Cardiac fibroblast (primary cell): ENCODE data around the gene EXOSC9.
A peak's percentile ranks its signal among the peaks of the same experiment; 100 is the strongest.

Experiments
- DNase-seq, 2 donors: peaks; one replicate each; pipeline versions ENCODE4 v3.0.0 to v3.0.0-alpha.2; 2010; ENCODE audit warnings: low read depth in 2 of 2
- H3K4me3 ChIP-seq, 2 donors: replicated peaks in 1 of 2; 1 replicate in 1 of 2; 2 replicates in 1 of 2; pipeline ENCODE4 v1.5.1; 2011; ENCODE audit warnings: low read depth in 2 of 2, low read length in 2 of 2, mild to moderate bottlenecking in 2 of 2, moderate library complexity in 1 of 2
- TF ChIP-seq, protein P1 (sequence below): IDR thresholded peaks from one replicate; pipeline ENCODE4 v1.5.1; 2011; ENCODE audit warnings: low read depth, mild to moderate bottlenecking, low read length, inconsistent platforms

Gene EXOSC9

DNA sequence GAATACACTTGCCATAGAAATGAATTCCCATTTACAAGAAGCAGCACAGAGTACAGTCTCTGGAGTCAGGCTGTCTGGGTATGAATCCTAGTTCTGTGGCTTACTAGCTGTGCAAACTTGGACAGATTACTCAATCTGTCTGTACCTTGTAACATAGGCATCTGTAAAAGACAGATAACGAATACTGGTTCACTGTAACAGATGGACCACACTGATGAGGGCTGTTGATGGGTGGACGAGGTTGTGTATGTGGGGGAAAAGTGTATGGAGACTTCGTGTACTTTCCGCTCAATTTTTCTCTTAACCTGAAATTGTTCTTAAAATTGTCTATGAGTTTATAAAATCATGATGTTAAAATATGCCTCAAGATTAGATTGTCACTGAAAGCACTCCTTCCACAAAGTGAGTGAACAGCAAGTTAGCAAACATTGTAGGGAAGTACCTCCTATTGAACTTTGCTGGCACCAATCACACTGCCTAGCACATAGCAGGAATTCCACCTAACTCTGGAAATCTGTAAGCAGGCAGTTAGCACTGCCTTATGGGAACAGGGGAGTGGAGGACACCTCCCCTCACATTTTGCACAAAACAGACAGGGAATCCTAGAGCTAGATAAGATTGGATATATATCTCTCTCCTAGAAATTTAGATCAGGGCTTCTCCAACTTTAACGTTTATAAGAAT lies 6.5 kb upstream of the EXOSC9 start:
- H3K4me3 ChIP-seq: no peak overlapping the region
- TF ChIP-seq, protein P1, sequence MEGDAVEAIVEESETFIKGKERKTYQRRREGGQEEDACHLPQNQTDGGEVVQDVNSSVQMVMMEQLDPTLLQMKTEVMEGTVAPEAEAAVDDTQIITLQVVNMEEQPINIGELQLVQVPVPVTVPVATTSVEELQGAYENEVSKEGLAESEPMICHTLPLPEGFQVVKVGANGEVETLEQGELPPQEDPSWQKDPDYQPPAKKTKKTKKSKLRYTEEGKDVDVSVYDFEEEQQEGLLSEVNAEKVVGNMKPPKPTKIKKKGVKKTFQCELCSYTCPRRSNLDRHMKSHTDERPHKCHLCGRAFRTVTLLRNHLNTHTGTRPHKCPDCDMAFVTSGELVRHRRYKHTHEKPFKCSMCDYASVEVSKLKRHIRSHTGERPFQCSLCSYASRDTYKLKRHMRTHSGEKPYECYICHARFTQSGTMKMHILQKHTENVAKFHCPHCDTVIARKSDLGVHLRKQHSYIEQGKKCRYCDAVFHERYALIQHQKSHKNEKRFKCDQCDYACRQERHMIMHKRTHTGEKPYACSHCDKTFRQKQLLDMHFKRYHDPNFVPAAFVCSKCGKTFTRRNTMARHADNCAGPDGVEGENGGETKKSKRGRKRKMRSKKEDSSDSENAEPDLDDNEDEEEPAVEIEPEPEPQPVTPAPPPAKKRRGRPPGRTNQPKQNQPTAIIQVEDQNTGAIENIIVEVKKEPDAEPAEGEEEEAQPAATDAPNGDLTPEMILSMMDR: no peak
- DNase-seq: peak in 1 of 2 donors; percentile 57

- no peak for DNase-seq
- TF ChIP-seq, protein P1: no peak
- no peak overlapping the region for H3K4me3 ChIP-seq
Measured at GRCh38 chr4:121796283-121796682, 4.8 kb upstream of the EXOSC9 start.

- DNase-seq: no peak
- H3K4me3 ChIP-seq: no peak overlapping the region
- TF ChIP-seq, protein P1: no peak
Measured at GRCh38 chr4:121799208-121799823, 1.8 kb upstream of the EXOSC9 start.

GRCh38 chr4:121799867-121800501 lies 1.1 kb upstream of the EXOSC9 start:
- no peak for DNase-seq
- no peak overlapping the region for H3K4me3 ChIP-seq
- TF ChIP-seq, protein P1: no peak

DNA sequence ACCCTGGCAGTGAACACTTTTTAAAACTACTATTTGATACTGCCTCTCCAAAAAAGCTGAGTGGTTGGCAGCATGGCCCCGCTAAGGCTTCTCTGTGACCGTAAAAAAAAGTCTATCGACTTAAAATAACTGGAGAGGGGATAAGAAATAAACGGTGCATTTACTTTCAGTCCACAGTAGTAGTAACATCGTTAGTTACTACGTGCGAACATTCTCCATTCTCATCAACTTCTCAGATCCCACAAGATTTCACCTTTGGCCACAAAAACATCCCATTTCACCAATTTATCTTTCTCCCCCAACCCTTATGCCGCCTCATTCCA lies 524 bp upstream of the EXOSC9 start:
- peak overlapping the region; percentile 91 to 94 for H3K4me3 ChIP-seq
- no peak for DNase-seq
- TF ChIP-seq, protein P1: no peak

GRCh38 chr4:121801715-121802075 lies 572 bp downstream of the EXOSC9 start:
- peak overlapping the region; percentile 91 to 94 for H3K4me3 ChIP-seq
- TF ChIP-seq, protein P1: no peak
- no peak for DNase-seq

DNA sequence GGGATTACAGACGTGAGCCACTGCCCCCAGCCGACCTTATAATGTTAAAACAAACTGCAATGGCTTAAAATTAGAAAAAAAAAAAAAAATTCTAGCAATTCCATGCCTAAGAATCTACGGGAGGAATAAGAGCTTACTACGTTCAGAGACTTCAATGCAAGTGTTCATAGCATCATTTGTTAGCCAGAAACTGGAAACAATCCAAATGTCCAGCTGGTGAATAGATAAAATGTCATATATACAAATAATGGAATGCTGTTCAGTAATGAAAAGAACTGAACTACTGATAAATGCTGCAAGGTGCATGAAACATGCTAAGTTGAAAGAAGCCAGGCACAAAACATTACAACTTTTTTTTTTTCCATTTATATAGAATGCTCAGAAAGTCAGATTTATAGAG lies 5.3 kb downstream of the EXOSC9 start:
- DNase-seq: peak in 1 of 2 donors; percentile 22
- H3K4me3 ChIP-seq: no peak overlapping the region
- TF ChIP-seq, protein P1: no peak
